HG02870 (cell line): ENCODE measurements around the gene SUOX.
"Not testable (repeated sequence)": the region's sequence is repeated elsewhere in the genome, so short reads cannot be mapped to it uniquely, and the experiment has no call there.

Experiments
- ATAC-seq: cut with Tn5 transposase; IDR thresholded peaks from one replicate; pipeline ENCODE4 v1.9.1; 2021; ENCODE audit warnings: mild to moderate bottlenecking, moderate library complexity; ENCODE audit not compliant: unreplicated experiment

Gene SUOX

GRCh38 chr12:55982319-55982936, 14.6 kb upstream of the SUOX start:
- ATAC-seq: peak; percentile 73

DNA sequence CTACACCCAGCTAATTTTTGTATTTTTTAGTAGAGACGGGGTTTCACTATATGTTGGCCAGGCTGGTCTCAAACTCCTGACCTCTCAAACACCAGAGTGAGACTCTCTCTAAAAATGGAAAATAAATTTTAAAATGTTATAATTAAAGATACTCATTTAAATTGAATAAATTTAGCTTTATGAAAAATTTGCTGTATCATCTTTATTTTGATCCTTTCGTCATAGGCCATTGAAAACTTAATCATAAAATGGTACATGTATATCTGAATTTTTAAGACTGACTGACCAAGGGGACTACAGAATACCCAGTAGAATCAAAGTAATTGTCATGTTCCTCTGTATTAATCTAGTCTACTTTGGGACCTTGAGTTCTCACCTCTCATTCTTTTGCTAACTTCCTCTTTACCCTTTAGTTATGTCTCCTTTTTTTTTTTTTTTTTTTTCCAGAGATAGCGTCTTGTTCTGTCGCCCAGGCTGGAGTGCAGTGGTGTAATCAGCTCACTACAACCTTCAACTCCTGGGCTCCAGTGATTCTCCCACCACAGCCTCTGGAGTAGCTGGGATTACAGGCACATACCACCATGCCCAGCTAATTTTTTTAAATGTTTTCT, 13.7 kb upstream of the SUOX start:
- no peak for ATAC-seq

GRCh38 chr12:55984861-55985260, 12.2 kb upstream of the SUOX start:
- ATAC-seq: no peak

DNA sequence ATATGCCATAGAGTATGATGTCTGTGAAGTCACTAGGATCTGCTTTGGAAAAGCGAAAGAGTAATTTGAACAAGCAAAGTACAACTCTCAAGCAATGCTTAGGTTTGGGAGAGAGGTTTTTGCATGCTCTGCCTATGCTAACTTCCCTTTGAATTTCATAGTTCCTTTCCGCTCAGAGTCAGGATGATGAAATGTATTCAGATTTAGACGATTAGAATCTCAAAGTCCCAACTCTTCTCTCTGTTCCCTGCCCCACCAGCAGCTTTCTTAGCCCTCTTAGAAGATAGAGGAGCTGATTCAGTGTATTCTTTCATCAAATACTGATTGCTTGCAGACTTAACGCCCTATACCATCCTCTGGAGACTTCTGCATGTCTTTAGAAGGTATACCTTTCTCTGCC, 11.7 kb upstream of the SUOX start:
- ATAC-seq: no peak

DNA sequence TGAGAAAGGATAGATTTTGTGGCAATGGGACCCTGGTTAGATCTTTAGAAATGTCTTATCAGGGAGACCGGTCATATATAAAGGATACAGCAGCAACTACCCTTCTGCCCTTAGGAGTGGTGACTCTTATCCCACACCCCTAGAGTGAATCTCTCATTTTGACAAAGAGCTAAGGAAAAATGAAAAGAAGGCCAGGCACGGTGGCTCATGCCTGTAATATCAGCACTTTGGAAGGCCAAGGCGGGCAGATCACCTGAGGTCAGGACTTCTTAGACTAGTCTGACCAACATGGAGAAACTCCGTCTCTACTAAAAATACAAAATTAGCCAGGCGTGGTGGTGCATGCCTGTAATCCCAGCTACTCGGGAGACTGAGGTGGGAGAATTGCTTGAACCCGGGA, 11.1 kb upstream of the SUOX start:
- ATAC-seq: not testable (repeated sequence)

DNA sequence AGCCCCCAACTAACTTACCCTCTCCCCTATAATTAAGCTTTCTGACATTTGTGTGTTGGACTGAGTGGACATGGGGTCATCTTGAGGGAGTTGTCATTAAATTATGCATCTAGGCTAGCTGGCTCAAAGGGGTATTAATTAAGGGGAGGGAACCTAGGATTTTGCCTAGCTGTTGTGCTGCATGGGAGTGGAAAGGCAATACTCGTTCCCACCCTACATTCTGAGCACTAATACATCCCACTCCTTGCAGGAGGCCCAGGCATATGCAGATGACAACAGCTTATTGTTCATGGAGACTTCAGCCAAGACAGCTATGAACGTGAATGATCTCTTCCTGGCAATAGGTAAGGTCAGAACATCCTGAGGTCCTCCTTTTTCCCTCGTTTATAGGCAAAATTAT, 6.0 kb upstream of the SUOX start:
- no peak for ATAC-seq

GRCh38 chr12:55993230-55993853, 3.7 kb upstream of the SUOX start:
- no peak for ATAC-seq

DNA sequence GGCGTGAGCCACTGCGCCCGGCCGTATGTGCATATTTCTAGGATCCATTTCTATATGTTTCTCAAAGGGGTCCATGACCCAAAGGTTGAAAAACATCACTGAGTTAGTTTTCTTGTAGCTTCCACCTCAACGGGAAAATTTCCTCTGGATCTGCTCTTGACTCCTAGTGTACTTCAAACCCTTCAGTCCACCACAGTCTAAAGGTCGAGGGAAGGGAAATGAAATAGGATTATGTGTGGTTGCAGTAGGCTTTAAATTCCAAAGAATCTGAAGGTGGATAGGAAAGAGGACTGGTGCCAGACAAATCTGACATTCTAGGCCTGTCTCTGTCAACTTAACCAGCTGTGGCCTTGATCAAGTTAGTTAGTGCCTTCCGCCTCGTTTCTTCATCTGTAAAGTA, 1.7 kb upstream of the SUOX start:
- ATAC-seq: no peak

DNA sequence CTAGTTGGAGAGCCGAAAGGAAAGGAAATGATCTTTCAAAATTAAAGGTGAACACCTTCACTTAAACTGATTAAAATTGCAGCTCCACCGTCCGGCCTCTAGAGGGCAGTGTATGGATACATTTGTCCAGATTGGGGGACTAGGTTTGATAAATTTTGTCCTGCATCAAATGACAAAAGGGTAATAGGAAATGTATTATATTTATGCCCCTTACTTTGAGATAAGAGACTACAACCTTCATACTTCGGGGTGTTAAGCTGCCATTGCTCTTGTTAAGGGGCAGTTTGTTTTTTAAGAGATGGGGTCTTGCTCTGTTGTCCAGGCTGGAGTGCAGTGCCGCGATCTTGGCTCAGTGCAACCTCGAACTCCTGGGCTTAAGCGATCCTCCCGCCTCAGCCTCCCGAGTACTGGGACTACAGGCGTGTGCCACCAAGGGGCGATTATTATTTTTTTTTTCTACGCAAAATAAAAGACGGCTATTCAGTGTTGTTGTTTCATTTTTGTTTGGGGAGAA, 818 bp upstream of the SUOX start:
- no peak for ATAC-seq

DNA sequence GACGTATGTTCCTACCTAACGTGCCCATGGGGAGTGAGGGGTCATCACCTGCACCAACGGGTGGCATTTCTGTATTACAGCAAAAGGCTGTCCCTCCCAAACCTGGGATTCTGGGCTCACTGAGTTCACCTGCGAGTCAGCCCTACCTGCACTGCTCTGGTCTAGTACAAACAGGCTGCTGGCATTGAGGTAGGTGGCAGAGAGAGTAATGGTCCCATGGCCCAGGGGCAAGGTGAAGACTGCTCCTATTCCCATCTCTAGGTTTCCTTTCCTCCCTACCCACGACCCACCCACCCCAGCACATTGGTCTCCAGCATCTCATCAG, 421 bp downstream of the SUOX start:
- ATAC-seq: no peak

DNA sequence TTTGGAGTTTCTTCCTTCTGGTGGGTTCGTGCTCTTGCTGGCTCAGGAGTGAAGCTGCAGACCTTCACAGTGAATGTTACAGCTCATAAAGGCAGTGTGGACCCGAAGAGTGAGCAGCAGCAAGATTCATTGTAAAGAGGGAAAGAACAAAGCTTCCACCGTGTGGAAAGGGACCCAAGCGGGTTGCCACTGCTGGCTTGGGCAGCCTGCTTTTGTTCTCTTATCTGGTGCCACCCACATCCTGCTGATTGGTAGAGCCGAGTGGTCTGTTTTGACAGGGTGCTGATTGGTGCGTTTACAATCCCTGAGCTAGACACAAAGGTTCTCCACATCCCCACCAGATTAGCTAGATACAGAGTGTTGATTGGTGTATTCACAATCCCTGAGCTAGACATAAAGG, 2.4 kb downstream of the SUOX start:
- ATAC-seq: not testable (repeated sequence)

- ATAC-seq: not testable (repeated sequence)
Observed at GRCh38 chr12:55999999-56000540, 3.0 kb downstream of the SUOX start.

- ATAC-seq: no peak
Observed at GRCh38 chr12:56001487-56002100, 4.5 kb downstream of the SUOX start.

GRCh38 chr12:56003376-56003775, 6.3 kb downstream of the SUOX start:
- not testable (repeated sequence) for ATAC-seq

DNA sequence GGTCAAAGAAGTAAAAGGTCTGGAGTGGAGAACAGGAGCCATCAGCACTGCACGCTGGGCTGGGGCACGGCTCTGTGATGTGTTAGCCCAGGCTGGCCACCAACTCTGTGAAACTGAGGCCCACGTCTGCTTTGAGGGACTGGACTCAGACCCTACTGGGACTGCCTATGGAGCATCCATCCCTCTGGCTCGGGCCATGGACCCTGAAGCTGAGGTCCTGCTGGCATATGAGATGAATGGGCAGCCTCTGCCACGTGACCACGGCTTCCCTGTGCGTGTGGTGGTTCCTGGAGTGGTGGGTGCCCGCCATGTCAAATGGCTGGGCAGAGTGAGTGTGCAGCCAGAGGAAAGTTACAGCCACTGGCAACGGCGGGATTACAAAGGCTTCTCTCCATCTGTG, 7.1 kb downstream of the SUOX start:
- no peak for ATAC-seq

GRCh38 chr12:56007564-56008559, 10.8 kb downstream of the SUOX start:
- ATAC-seq: no peak

DNA sequence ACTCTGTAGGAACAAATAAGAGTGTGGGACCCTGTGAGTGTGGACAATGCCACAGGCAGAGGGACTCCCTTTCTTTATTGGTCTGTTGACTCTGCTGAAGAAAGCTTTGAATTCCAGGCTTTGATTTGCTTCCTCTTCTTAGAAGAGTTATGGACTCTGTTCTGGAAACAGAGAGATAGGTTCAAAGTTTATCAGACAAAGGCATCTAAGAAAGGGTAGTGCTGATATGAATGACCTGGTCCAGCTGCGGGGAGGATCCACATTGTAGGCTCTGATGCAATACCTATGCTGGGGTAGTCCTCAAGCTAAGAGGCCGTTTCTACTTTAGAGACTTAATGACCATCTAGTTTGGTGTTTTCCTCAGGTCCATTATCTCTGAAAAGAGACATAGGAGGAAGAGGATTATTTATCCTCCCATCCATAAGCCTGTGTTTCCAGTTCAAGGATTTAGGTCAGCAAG, 13.1 kb downstream of the SUOX start:
- no peak for ATAC-seq

- no peak for ATAC-seq
Observed at GRCh38 chr12:56011509-56012090, 14.5 kb downstream of the SUOX start.

DNA sequence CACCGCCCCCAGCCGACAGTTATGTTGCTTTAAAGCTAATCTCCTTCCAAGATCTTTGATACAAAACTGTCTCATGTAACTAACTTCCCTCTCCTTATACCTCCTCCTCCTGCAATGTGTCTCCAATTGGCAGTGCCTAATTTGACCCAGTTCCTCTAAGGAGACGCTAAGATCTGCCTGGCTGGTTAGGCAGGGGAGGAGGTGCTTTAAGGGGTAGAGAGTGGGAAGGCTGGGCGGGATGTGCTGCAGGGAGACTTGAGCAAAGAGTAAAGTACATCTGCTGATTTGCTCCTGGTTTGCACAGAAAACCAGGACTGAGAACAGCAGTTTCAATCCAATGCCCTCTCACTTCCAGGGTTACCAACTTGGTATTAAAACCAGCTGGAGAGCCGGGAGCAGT, 16.4 kb downstream of the SUOX start:
- no peak for ATAC-seq

DNA sequence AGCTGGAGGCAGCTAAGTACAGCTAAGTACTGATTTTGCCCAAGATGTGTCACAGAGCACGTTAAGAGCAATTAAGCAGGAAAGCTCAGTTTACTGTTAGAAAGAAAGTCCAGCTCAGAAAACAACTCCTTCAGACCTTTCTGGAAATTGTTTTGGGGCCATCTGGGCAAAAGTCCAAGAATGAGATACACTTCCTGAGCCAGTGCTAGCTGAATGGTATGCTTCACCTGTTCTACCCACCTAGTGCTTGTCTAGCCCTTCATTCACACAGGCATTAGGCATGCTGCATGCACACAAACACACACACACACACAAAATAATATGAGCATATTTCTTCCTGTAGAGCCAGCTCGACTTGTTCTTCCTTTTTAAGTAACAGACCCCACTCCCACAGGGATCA, 17.1 kb downstream of the SUOX start:
- no peak for ATAC-seq
